ENCODE measurements around the gene CDC42EP3. TPM values are rescaled to one million over a fixed set of nuclear protein-coding genes. Genes with fewer than 3 reads are reported as not detected.

CDC42EP3 gene
- total and polyA plus RNA-seq, 2 experiments from 2014 or later = 31.4 TPM

- H3K27ac Mint-ChIP-seq = no peak overlapping the region
- no peak for DNase-seq (ENCODE audit: low spot score)
These were observed 15.5 kb upstream of the CDC42EP3 start for GRCh38 chr2:37686792-37687526.

GRCh38 chr2:37684809-37685208 is 13.4 kb upstream of the CDC42EP3 start:
- Histone ChIP-seq H3K79me2 (replicated peaks; ENCODE audit: insufficient read depth) (no peaks in the 10 kb centered on the region), H3K4me2 (no peak overlapping the region), H2AFZ (peak overlapping the region; percentile 44; the same call in 1 of the 2 replicates), H3K27ac (ENCODE audit: low read depth) (no peak overlapping the region), H3K4me3 (no peak overlapping the region), H4K20me1 (replicated peaks; ENCODE audit: insufficient read depth) (no peaks in the 10 kb centered on the region), H3K27me3 (ENCODE audit: insufficient read depth) (no peaks in the 10 kb centered on the region), H3K36me3 (ENCODE audit: insufficient read depth) (no peaks in the 10 kb centered on the region), H3F3A (replicated peaks; ENCODE audit: low read depth) (no peaks in the 10 kb centered on the region), H3K9me2 (ENCODE audit: insufficient read depth) (peaks cover 22% of the 10 kb centered on the region), H3K4me1 (ENCODE audit: insufficient read depth) (no peaks in the 10 kb centered on the region)
- Mint-ChIP-seq H3K4me3 (no peak overlapping the region), H3K9me3 (no peaks in the 10 kb centered on the region), H3K4me1 (peaks cover 5% of the 10 kb centered on the region; the same call in 2 of the 3 replicates), H3K27me3 (ENCODE audit: insufficient read depth, low read depth, poor library complexity) (peaks cover 2% of the 10 kb centered on the region), H3K27ac (no peak overlapping the region), H3K36me3 (ENCODE audit: low read depth) (no peaks in the 10 kb centered on the region)
- DNase-seq (ENCODE audit: low spot score) = no peak
- ATAC-seq = no peak
- TF ChIP-seq REST (IDR thresholded peaks at IDR 0.05; ENCODE audit: unreplicated experiment) (no peak), ZNF331 (CRISPR knock-in tag; IDR thresholded peaks at IDR 0.05; ENCODE audit: low read depth) (no peak), ZNF114 (CRISPR knock-in tag; IDR thresholded peaks at IDR 0.05) (no peak), POLR2AphosphoS5 (IDR thresholded peaks at IDR 0.05; ENCODE audit: low read depth) (no peak), EZH2 (IDR thresholded peaks at IDR 0.05; ENCODE audit: low read depth, unreplicated experiment) (no peak), STAT1 (IDR thresholded peaks at IDR 0.05; ENCODE audit: unreplicated experiment) (no peak), CREB1 (CRISPR knock-in tag; IDR thresholded peaks at IDR 0.05; ENCODE audit: low read depth) (no peak), EZH2phosphoT487 (IDR thresholded peaks at IDR 0.05; ENCODE audit: unreplicated experiment) (no peak)
- TF ChIP-seq, protein P1, sequence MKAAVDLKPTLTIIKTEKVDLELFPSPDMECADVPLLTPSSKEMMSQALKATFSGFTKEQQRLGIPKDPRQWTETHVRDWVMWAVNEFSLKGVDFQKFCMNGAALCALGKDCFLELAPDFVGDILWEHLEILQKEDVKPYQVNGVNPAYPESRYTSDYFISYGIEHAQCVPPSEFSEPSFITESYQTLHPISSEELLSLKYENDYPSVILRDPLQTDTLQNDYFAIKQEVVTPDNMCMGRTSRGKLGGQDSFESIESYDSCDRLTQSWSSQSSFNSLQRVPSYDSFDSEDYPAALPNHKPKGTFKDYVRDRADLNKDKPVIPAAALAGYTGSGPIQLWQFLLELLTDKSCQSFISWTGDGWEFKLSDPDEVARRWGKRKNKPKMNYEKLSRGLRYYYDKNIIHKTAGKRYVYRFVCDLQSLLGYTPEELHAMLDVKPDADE (IDR thresholded peaks at IDR 0.05) = no peak

More at GRCh38 chr2:37686792-37687526, 15.5 kb upstream of the CDC42EP3 start:
- Histone ChIP-seq H3K36me3 (ENCODE audit: insufficient read depth) (no peaks in the 10 kb centered on the region), H3K4me2 (no peak overlapping the region), H3F3A (replicated peaks; ENCODE audit: low read depth) (no peaks in the 10 kb centered on the region), H3K4me3 (no peak overlapping the region), H3K27ac (ENCODE audit: low read depth) (no peak overlapping the region), H3K9me2 (ENCODE audit: insufficient read depth) (peaks cover 8% of the 10 kb centered on the region; the same call in 1 of the 2 replicates), H4K20me1 (replicated peaks; ENCODE audit: insufficient read depth) (no peaks in the 10 kb centered on the region), H3K27me3 (ENCODE audit: insufficient read depth) (no peaks in the 10 kb centered on the region), H3K79me2 (replicated peaks; ENCODE audit: insufficient read depth) (no peaks in the 10 kb centered on the region), H3K4me1 (ENCODE audit: insufficient read depth) (no peaks in the 10 kb centered on the region), H2AFZ (no peak overlapping the region)
- peaks cover 2% of the 10 kb centered on the region for H3K27me3 Mint-ChIP-seq (ENCODE audit: insufficient read depth, low read depth, poor library complexity)
- ATAC-seq = no peak
- no peak overlapping the region for H3K4me3 Mint-ChIP-seq
- no peaks in the 10 kb centered on the region for H3K9me3 Mint-ChIP-seq
- peaks cover 5% of the 10 kb centered on the region; the same call in 2 of the 3 replicates for H3K4me1 Mint-ChIP-seq
- no peaks in the 10 kb centered on the region for H3K36me3 Mint-ChIP-seq (ENCODE audit: low read depth)
- TF ChIP-seq REST (IDR thresholded peaks at IDR 0.05; ENCODE audit: unreplicated experiment) = no peak
